ENCODE results near the gene TTR.

DNA sequence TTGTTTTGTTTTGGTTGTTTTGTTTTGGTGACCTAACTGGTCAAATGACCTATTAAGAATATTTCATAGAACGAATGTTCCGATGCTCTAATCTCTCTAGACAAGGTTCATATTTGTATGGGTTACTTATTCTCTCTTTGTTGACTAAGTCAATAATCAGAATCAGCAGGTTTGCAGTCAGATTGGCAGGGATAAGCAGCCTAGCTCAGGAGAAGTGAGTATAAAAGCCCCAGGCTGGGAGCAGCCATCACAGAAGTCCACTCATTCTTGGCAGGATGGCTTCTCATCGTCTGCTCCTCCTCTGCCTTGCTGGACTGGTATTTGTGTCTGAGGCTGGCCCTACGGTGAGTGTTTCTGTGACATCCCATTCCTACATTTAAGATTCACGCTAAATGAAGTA is at the start of gene TTR:
- no peak for TF ChIP-seq CTCF (conservative IDR thresholded peaks at IDR 0.05; ENCODE audit: low read depth in 2 of 2)
- TF ChIP-seq EZH2 (IDR thresholded peaks at IDR 0.05; ENCODE audit: low read depth, unreplicated experiment): no peak
- TF ChIP-seq POLR2AphosphoS5 (IDR thresholded peaks at IDR 0.05; ENCODE audit: low read depth): no peak
- no peak for TF ChIP-seq REST (IDR thresholded peaks at IDR 0.05; ENCODE audit: unreplicated experiment)
- TF ChIP-seq EZH2phosphoT487 (IDR thresholded peaks at IDR 0.05; ENCODE audit: unreplicated experiment): no peak
- no peak for TF ChIP-seq NANOG (IDR thresholded peaks at IDR 0.05; ENCODE audit: borderline replicate concordance)
- no peak for TF ChIP-seq JUNB (IDR thresholded peaks at IDR 0.05; ENCODE audit: unreplicated experiment)
- TF ChIP-seq, protein P1, sequence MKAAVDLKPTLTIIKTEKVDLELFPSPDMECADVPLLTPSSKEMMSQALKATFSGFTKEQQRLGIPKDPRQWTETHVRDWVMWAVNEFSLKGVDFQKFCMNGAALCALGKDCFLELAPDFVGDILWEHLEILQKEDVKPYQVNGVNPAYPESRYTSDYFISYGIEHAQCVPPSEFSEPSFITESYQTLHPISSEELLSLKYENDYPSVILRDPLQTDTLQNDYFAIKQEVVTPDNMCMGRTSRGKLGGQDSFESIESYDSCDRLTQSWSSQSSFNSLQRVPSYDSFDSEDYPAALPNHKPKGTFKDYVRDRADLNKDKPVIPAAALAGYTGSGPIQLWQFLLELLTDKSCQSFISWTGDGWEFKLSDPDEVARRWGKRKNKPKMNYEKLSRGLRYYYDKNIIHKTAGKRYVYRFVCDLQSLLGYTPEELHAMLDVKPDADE (IDR thresholded peaks at IDR 0.05): no peak
- no peak for TF ChIP-seq CREB1 (CRISPR knock-in tag; IDR thresholded peaks at IDR 0.05; ENCODE audit: low read depth)
- no peak for TF ChIP-seq ZNF331 (CRISPR knock-in tag; IDR thresholded peaks at IDR 0.05; ENCODE audit: low read depth)
- no peak for TF ChIP-seq STAT1 (IDR thresholded peaks at IDR 0.05; ENCODE audit: unreplicated experiment)
